ENCODE data around the gene ARF5.

ARF5 gene

DNA sequence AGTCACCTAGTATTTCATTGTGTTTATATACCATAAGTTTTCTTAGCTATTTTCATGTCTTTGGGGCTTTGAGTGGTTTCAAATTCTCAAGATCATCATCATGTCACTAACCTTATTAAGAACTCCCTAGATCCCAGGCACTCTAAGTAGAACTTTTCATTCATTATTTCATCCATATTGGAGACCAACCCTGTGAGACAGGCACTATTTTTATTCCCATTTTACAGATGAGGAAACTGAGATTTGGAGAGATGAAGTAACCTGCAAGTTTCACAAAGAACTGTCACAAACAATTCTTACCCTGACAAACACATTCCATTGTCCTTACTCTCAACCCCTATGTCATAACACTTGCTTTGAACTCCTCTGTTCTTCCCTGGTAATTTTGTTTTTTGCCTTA lies 50.0 kb downstream of the ARF5 start:
- DNase-seq: no peak

Data from T-helper 1 cell (primary cell).